Liver (tissue), 9 donors: Measurements from ENCODE around the gene ENO3. TPM values are rescaled to one million over a fixed set of nuclear protein-coding genes. Genes with fewer than 3 reads are reported as not detected.

Experiments used
- DNase-seq: peaks from one replicate; pipeline ENCODE4 v3.0.0-alpha.2; 2017; ENCODE audit warnings: low spot score
- H3K27ac ChIP-seq, 2 donors: one replicate each; pipeline ENCODE4 v1.7.0; 2013; ENCODE audit warnings: inconsistent platforms in 2 of 2, low read length in 2 of 2, control low read depth in 1 of 2, low read depth in 1 of 2, mild to moderate bottlenecking in 1 of 2
- H3K27me3 ChIP-seq, 4 donors: one replicate each; pipeline versions ENCODE4 v1.6.1 to v1.7.0; 2013; ENCODE audit warnings: low read length in 3 of 4, inconsistent platforms in 1 of 4, mild to moderate bottlenecking in 1 of 4, moderate library complexity in 1 of 4; ENCODE audit not compliant: control insufficient read depth in 4 of 4, insufficient read depth in 4 of 4
- H3K36me3 ChIP-seq, 4 donors: one replicate each; pipeline versions ENCODE4 v1.6.1 to v1.7.0; 2013; ENCODE audit warnings: low read length in 3 of 4, mild to moderate bottlenecking in 3 of 4, low read depth in 1 of 4, moderate library complexity in 1 of 4; ENCODE audit not compliant: control insufficient read depth in 4 of 4, insufficient read depth in 3 of 4
- H3K4me1 ChIP-seq, 4 donors: one replicate each; pipeline versions ENCODE4 v1.6.1 to v1.7.0; 2013; ENCODE audit warnings: low read length in 3 of 4, mild to moderate bottlenecking in 3 of 4, moderate library complexity in 1 of 4; ENCODE audit not compliant: control insufficient read depth in 4 of 4, insufficient read depth in 4 of 4
- H3K4me3 ChIP-seq, 3 donors: one replicate each; pipeline versions ENCODE4 v1.6.1 to v1.7.0; 2013; ENCODE audit warnings: low read length in 3 of 3, control low read depth in 1 of 3, low read depth in 1 of 3, mild to moderate bottlenecking in 1 of 3
- H3K9ac ChIP-seq, 2 donors: one replicate each; pipeline ENCODE4 v1.7.0; 2013; ENCODE audit warnings: low read length in 2 of 2, mild to moderate bottlenecking in 2 of 2, moderate library complexity in 2 of 2, control low read depth in 1 of 2, low read depth in 1 of 2
- H3K9me3 ChIP-seq, 4 donors: one replicate each; pipeline versions ENCODE4 v1.6.1 to v1.7.0; 2013; ENCODE audit warnings: low read length in 3 of 4; ENCODE audit not compliant: control insufficient read depth in 4 of 4
- EGR1 ChIP-seq, 2 donors: IDR thresholded peaks; 2 replicates each; pipeline ENCODE4 v1.6.1; 2016 to 2018; ENCODE audit warnings: antibody characterized with exemption in 2 of 2, low read depth in 2 of 2
- FOXA1 ChIP-seq: IDR thresholded peaks from 2 replicates; pipeline ENCODE4 v1.6.1; 2016; ENCODE audit warnings: antibody characterized with exemption
- FOXA2 ChIP-seq: IDR thresholded peaks from 2 replicates; pipeline ENCODE4 v1.6.1; 2016; ENCODE audit warnings: antibody characterized with exemption
- GABPA ChIP-seq, 2 donors: IDR thresholded peaks in 1 of 2; conservative IDR thresholded peaks in 1 of 2; 2 replicates each; pipeline ENCODE4 v1.6.1; 2016; ENCODE audit warnings: antibody characterized with exemption in 2 of 2, mild to moderate bottlenecking in 1 of 2, moderate library complexity in 1 of 2
- HNF4A ChIP-seq, 2 donors: conservative IDR thresholded peaks; 2 replicates each; pipeline ENCODE4 v1.6.1; 2016; ENCODE audit warnings: antibody characterized with exemption in 2 of 2, mild to moderate bottlenecking in 2 of 2
- HNF4G ChIP-seq: IDR thresholded peaks from 2 replicates; pipeline ENCODE4 v1.6.1; 2016; ENCODE audit warnings: antibody characterized with exemption
- JUND ChIP-seq, 2 donors: IDR thresholded peaks; 2 replicates each; pipeline ENCODE4 v1.6.1; 2016; ENCODE audit warnings: antibody characterized with exemption in 2 of 2
- NR2F2 ChIP-seq: IDR thresholded peaks from 2 replicates; pipeline ENCODE4 v1.6.1; 2016; ENCODE audit warnings: antibody characterized with exemption
- RAD21 ChIP-seq, 2 donors: IDR thresholded peaks; 2 replicates each; pipeline ENCODE4 v1.6.1; 2016; ENCODE audit warnings: antibody characterized with exemption in 2 of 2, mild to moderate bottlenecking in 2 of 2
- RXRA ChIP-seq, 2 donors: IDR thresholded peaks; 2 replicates each; pipeline ENCODE4 v1.6.1; 2017 to 2018; ENCODE audit warnings: antibody characterized with exemption in 2 of 2, mild to moderate bottlenecking in 1 of 2
- SP1 ChIP-seq: IDR thresholded peaks from 2 replicates; pipeline ENCODE4 v1.6.1; 2018; ENCODE audit warnings: antibody characterized with exemption, mild to moderate bottlenecking
- TAF1 ChIP-seq: conservative IDR thresholded peaks from 2 replicates; pipeline ENCODE4 v1.6.1; 2016; ENCODE audit warnings: antibody characterized with exemption, mild to moderate bottlenecking
- YY1 ChIP-seq: IDR thresholded peaks from 2 replicates; pipeline ENCODE4 v1.6.1; 2016; ENCODE audit warnings: antibody characterized with exemption, mild to moderate bottlenecking
- WGBS: extraction: QIAGEN DNeasy Blood & Tissue Kit; methylation state at CpG from one replicate; pipeline ENCODE4 v1.1.7; 2013; 5-methylcytosine and 5-hydroxymethylcytosine counted together
- polyA plus RNA-seq, 2 donors: library from polyadenylated mRNA; stranded (reverse) in 1 of 2; unstranded in 1 of 2; fragments of 200-250 nt in 1 of 2; fragments of >200 nt in 1 of 2; fragmentation: Nextera tagmentation in 1 of 2; extraction: Ambion mirVana in 1 of 2; gene quantifications; one replicate each; pipeline versions ENCODE4 v1.2.1 to v1.2.3, GENCODE V29; 2013 to 2015
- total RNA-seq, 2 donors: library from RNA; depleted of rRNA; stranded (reverse); fragments of >200 nt; gene quantifications; one replicate each; pipeline ENCODE4 v1.2.3, GENCODE V29; 2014
- TF ChIP-seq, protein P1 (sequence below): IDR thresholded peaks from 2 replicates; pipeline ENCODE4 v1.6.1; 2016; ENCODE audit warnings: antibody characterized with exemption
- TF ChIP-seq, protein P2 (sequence below): fragments of 150-350 bp; IDR thresholded peaks from 2 replicates; pipeline ENCODE4 v1.5.1; 2017; ENCODE audit warnings: improper control_type of control experiment, low read depth, low read length; ENCODE audit not compliant: missing input control
- TF ChIP-seq, protein P3 (sequence below): IDR thresholded peaks from 2 replicates; pipeline ENCODE4 v1.6.1; 2016; ENCODE audit warnings: antibody characterized with exemption
- TF ChIP-seq, protein P4 (sequence below): IDR thresholded peaks from 2 replicates; pipeline ENCODE4 v1.6.1; 2016; ENCODE audit warnings: antibody characterized with exemption, mild to moderate bottlenecking
- TF ChIP-seq, protein P5 (sequence below): IDR thresholded peaks from 2 replicates; pipeline ENCODE4 v1.6.1; 2016; ENCODE audit warnings: antibody characterized with exemption
- donor health status: healthy.
- donor health status: healthy.
- donor health status: healthy.
- donor health status: healthy.
- donor health status: healthy.

The ENO3 gene
- total and polyA plus RNA-seq, 4 donors: 26.3 to 117 (median 30.8) TPM

DNA sequence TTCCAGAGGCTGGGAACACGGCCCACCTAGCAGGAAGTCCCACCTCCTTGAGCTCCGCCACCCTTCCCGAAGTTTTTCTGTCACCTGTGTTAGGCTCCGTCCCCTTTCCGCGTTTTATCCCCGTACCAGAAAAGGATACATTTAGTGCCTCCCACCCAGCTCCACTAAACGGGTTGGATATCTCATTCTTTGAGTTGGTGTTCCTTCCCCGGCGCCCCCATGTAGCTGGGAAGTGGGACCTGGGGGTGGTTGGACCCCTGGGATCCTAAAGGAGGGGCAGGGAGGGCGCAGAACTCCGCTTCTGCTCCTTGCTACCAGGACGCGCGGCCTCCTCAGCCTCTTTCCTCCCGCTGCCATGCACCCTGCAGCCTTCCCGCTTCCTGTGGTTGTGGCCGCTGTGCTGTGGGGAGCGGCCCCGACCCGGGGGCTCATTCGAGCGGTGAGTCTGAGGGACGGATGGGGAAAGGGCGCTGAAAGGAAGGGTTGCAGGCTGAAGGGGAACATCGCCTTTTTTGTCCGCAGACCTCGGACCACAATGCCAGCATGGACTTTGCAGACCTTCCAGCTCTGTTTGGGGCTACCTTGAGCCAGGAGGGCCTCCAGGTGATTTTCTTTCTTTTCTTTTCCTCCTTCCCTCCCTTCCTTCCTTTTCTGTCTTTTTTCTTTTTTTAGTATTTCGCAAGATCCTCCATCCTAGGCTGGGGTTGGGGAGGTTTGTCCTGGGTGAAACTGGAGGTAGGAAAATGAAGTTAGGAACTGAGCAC is 10.2 kb upstream of the ENO3 start:
- peak overlapping the region; percentile 80 to 93 for H3K9ac ChIP-seq
- peak overlapping the region; percentile 89 to 90 for H3K27ac ChIP-seq
- H3K4me3 ChIP-seq: peak overlapping the region; percentile 79 to 89 (median 83)
- no peaks in the 10 kb centered on the region for H3K9me3 ChIP-seq
- no peaks in the 10 kb centered on the region for H3K27me3 ChIP-seq
- under 1% methylated on average over 29 of the region's 29 CpGs for WGBS
- no peak for TF ChIP-seq SP1
- peak in 1 of 2 donors; percentile 7 for TF ChIP-seq EGR1 (IDR thresholded peaks at IDR 0.05; ENCODE audit: low read depth in 2 of 2)
- no peak for TF ChIP-seq YY1
- TF ChIP-seq JUND (IDR thresholded peaks at IDR 0.05): no peak
- no peak for TF ChIP-seq TAF1
- TF ChIP-seq HNF4A (conservative IDR thresholded peaks at IDR 0.05): no peak
- TF ChIP-seq HNF4G: no peak
- no peak for TF ChIP-seq GABPA (IDR thresholded peaks at IDR 0.05 in 1 of 2, conservative IDR thresholded peaks at IDR 0.05 in 1 of 2)
- DNase-seq: peak; percentile 51
- H3K36me3 ChIP-seq: peaks cover 4 to 31% (median 20%) of the 10 kb centered on the region in 4 donors
- H3K4me1 ChIP-seq: peaks cover 8 to 54% (median 40%) of the 10 kb centered on the region in 4 donors

DNA sequence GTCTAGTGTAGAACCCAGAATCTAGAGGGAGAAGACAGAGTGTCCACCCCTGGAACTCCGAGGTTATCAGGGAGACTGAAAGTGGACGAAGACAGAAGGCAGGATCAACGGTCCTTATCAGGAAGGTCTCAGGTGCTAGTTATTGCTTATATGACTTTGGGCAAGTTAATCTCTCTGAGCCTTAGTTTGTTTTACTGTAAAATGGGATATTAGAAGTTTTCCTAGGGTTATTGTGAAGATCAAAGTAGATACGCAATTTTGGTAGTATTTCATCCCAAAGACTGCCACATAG is 9.7 kb upstream of the ENO3 start:
- Histone ChIP-seq H3K27me3 (no peaks in the 10 kb centered on the region), H3K9ac (peak overlapping the region; percentile 80 to 93), H3K4me3 (peak overlapping the region; percentile 79 to 89 (median 83)), H3K27ac (peak overlapping the region in 1 of 2 donors; percentile 90), H3K9me3 (no peaks in the 10 kb centered on the region), H3K36me3 (peaks cover 6 to 31% (median 19%) of the 10 kb centered on the region in 4 donors), H3K4me1 (peaks cover 9 to 60% (median 45%) of the 10 kb centered on the region in 4 donors)
- 32% methylated on average over 4 of the region's 4 CpGs for WGBS
- no peak for TF ChIP-seq RXRA (IDR thresholded peaks at IDR 0.05)
- no peak for TF ChIP-seq JUND (IDR thresholded peaks at IDR 0.05)
- no peak for DNase-seq

DNA sequence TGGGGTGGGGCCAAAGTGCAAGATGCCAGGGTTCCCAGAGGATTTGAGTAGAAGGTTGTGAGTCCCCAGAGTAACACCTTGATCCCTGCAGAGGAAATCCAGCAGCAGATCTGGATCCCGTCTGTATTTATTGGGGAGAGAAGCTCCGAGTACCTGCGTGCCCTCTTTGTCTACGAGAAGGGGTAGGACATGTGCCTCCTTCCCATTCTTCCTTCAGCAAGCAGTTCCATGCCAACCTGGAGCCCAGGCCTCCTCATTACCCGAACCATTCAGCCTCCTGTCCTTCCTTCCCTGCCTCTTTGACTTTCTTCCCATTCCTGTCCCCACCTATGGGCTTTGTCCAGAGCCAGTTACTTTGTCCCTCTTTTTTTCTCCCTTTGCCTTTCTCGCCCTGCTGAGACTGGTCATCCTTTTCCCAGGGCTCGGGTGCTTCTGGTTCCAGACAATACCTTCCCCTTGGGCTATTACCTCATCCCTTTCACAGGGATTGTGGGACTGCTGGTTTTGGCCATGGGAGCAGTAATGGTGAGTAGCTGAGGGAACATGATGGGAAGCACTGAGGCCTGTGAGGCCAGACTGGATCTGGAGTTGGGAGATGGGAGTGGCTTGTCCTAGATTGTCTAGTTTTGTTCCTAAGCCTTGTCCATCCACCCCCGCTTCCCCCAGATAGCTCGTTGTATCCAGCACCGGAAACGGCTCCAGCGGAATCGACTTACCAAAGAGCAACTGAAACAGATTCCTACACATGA is 8.0 kb upstream of the ENO3 start:
- H3K4me1 ChIP-seq: peaks cover 12 to 68% (median 52%) of the 10 kb centered on the region in 4 donors
- DNase-seq: no peak
- 82% methylated on average over 13 of the region's 13 CpGs for WGBS
- H3K36me3 ChIP-seq: peaks cover 6 to 28% (median 12%) of the 10 kb centered on the region in 4 donors
- no peak overlapping the region for H3K4me3 ChIP-seq
- H3K9me3 ChIP-seq: no peaks in the 10 kb centered on the region
- no peaks in the 10 kb centered on the region for H3K27me3 ChIP-seq
- no peak overlapping the region for H3K9ac ChIP-seq
- TF ChIP-seq, protein P1, sequence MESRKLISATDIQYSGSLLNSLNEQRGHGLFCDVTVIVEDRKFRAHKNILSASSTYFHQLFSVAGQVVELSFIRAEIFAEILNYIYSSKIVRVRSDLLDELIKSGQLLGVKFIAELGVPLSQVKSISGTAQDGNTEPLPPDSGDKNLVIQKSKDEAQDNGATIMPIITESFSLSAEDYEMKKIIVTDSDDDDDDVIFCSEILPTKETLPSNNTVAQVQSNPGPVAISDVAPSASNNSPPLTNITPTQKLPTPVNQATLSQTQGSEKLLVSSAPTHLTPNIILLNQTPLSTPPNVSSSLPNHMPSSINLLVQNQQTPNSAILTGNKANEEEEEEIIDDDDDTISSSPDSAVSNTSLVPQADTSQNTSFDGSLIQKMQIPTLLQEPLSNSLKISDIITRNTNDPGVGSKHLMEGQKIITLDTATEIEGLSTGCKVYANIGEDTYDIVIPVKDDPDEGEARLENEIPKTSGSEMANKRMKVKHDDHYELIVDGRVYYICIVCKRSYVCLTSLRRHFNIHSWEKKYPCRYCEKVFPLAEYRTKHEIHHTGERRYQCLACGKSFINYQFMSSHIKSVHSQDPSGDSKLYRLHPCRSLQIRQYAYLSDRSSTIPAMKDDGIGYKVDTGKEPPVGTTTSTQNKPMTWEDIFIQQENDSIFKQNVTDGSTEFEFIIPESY: no peak
- TF ChIP-seq TAF1 (no peak), NR2F2 (no peak), RXRA (IDR thresholded peaks at IDR 0.05) (no peak), HNF4G (no peak), YY1 (no peak), FOXA2 (no peak), JUND (IDR thresholded peaks at IDR 0.05) (no peak), SP1 (no peak), HNF4A (conservative IDR thresholded peaks at IDR 0.05) (no peak), FOXA1 (no peak), RAD21 (IDR thresholded peaks at IDR 0.05) (no peak), GABPA (IDR thresholded peaks at IDR 0.05 in 1 of 2, conservative IDR thresholded peaks at IDR 0.05 in 1 of 2) (no peak), EGR1 (IDR thresholded peaks at IDR 0.05; ENCODE audit: low read depth in 2 of 2) (no peak)
- TF ChIP-seq, protein P2, sequence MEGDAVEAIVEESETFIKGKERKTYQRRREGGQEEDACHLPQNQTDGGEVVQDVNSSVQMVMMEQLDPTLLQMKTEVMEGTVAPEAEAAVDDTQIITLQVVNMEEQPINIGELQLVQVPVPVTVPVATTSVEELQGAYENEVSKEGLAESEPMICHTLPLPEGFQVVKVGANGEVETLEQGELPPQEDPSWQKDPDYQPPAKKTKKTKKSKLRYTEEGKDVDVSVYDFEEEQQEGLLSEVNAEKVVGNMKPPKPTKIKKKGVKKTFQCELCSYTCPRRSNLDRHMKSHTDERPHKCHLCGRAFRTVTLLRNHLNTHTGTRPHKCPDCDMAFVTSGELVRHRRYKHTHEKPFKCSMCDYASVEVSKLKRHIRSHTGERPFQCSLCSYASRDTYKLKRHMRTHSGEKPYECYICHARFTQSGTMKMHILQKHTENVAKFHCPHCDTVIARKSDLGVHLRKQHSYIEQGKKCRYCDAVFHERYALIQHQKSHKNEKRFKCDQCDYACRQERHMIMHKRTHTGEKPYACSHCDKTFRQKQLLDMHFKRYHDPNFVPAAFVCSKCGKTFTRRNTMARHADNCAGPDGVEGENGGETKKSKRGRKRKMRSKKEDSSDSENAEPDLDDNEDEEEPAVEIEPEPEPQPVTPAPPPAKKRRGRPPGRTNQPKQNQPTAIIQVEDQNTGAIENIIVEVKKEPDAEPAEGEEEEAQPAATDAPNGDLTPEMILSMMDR: no peak
- TF ChIP-seq, protein P3, sequence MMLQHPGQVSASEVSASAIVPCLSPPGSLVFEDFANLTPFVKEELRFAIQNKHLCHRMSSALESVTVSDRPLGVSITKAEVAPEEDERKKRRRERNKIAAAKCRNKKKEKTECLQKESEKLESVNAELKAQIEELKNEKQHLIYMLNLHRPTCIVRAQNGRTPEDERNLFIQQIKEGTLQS: no peak
- TF ChIP-seq, protein P4, sequence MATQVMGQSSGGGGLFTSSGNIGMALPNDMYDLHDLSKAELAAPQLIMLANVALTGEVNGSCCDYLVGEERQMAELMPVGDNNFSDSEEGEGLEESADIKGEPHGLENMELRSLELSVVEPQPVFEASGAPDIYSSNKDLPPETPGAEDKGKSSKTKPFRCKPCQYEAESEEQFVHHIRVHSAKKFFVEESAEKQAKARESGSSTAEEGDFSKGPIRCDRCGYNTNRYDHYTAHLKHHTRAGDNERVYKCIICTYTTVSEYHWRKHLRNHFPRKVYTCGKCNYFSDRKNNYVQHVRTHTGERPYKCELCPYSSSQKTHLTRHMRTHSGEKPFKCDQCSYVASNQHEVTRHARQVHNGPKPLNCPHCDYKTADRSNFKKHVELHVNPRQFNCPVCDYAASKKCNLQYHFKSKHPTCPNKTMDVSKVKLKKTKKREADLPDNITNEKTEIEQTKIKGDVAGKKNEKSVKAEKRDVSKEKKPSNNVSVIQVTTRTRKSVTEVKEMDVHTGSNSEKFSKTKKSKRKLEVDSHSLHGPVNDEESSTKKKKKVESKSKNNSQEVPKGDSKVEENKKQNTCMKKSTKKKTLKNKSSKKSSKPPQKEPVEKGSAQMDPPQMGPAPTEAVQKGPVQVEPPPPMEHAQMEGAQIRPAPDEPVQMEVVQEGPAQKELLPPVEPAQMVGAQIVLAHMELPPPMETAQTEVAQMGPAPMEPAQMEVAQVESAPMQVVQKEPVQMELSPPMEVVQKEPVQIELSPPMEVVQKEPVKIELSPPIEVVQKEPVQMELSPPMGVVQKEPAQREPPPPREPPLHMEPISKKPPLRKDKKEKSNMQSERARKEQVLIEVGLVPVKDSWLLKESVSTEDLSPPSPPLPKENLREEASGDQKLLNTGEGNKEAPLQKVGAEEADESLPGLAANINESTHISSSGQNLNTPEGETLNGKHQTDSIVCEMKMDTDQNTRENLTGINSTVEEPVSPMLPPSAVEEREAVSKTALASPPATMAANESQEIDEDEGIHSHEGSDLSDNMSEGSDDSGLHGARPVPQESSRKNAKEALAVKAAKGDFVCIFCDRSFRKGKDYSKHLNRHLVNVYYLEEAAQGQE: no peak
- TF ChIP-seq, protein P5, sequence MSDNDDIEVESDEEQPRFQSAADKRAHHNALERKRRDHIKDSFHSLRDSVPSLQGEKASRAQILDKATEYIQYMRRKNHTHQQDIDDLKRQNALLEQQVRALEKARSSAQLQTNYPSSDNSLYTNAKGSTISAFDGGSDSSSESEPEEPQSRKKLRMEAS: no peak
- H3K27ac ChIP-seq: no peak overlapping the region
